Measurements from ENCODE around the gene WDFY2. TPM values are rescaled to one million over a fixed set of nuclear protein-coding genes. Genes with fewer than 3 reads are reported as not detected.

WDFY2 gene
- total RNA-seq, 1 experiment from 2014 or later, result 26.4 TPM

DNA sequence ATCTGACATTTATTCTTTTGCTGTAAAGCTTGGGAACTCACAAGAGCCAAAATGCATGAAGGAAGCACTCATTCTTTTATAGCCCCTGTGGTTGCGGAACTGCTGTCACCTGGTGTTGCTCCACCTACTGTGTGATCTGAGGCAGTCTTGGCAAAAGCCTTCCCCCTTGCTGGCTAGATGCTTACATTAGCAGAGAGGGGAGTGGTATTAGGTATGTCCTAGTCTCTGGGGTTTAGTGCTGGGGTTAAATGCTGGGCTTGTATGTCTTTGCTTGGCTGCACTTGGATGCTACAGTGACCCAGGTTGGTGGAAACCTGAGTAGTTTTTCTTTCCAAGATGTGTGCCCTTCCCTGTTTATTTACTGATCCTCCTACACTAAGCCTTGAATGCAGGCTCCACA is 99.3 kb downstream of the WDFY2 start:
- H3K9me3 ChIP-seq (ENCODE audit: control insufficient read depth, low read depth, low read length), result no peaks in the 10 kb centered on the region
- H2BK120ac ChIP-seq (ENCODE audit: low read depth, low read length, poor library complexity, severe bottlenecking), result no peak overlapping the region
- H2BK15ac ChIP-seq (ENCODE audit: low read depth, low read length), result no peak overlapping the region
- Mint-ChIP-seq H3K27me3 (ENCODE audit: low read depth) (no peaks in the 10 kb centered on the region), H3K36me3 (ENCODE audit: insufficient read depth in 1 of 3, low read depth in 3 of 3) (no peaks in the 10 kb centered on the region; a peak in 2 of 7 replicates), H3K27ac (no peak overlapping the region; a peak in 1 of 7 replicates), H3K4me3 (no peak overlapping the region), H3K4me1 (peaks cover 23 to 35% of the 10 kb centered on the region in 2 experiments), H3K9me3 (no peaks in the 10 kb centered on the region)
- no peaks in the 10 kb centered on the region for H3K27me3 ChIP-seq (ENCODE audit: insufficient read depth, low read length)
- H3K56ac ChIP-seq (ENCODE audit: insufficient read length, low read depth, low read length), result no peak overlapping the region
- no peaks in the 10 kb centered on the region for H3K23me2 ChIP-seq (ENCODE audit: insufficient read length, low read depth, low read length, poor library complexity, severe bottlenecking)
- no peak overlapping the region for H4K5ac ChIP-seq (ENCODE audit: insufficient read length, low read depth, low read length)
- no peak overlapping the region for H4K8ac ChIP-seq (replicated peaks; ENCODE audit: insufficient read length, low read depth, low read length)
- H2BK12ac ChIP-seq (ENCODE audit: insufficient read length, low read depth, low read length), result no peak overlapping the region
- H3K23ac ChIP-seq (ENCODE audit: insufficient read length, low read depth, low read length), result no peak overlapping the region
- H3K27ac ChIP-seq (ENCODE audit: insufficient read length, low read depth, low read length), result no peak overlapping the region
- H4K91ac ChIP-seq (ENCODE audit: insufficient read length, low read depth, low read length), result no peak overlapping the region
- H3K4me1 ChIP-seq (ENCODE audit: insufficient read depth, low read length), result no peaks in the 10 kb centered on the region; the same call in 1 of the 2 replicates
- TF ChIP-seq, protein P1, sequence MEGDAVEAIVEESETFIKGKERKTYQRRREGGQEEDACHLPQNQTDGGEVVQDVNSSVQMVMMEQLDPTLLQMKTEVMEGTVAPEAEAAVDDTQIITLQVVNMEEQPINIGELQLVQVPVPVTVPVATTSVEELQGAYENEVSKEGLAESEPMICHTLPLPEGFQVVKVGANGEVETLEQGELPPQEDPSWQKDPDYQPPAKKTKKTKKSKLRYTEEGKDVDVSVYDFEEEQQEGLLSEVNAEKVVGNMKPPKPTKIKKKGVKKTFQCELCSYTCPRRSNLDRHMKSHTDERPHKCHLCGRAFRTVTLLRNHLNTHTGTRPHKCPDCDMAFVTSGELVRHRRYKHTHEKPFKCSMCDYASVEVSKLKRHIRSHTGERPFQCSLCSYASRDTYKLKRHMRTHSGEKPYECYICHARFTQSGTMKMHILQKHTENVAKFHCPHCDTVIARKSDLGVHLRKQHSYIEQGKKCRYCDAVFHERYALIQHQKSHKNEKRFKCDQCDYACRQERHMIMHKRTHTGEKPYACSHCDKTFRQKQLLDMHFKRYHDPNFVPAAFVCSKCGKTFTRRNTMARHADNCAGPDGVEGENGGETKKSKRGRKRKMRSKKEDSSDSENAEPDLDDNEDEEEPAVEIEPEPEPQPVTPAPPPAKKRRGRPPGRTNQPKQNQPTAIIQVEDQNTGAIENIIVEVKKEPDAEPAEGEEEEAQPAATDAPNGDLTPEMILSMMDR (conservative IDR thresholded peaks at IDR 0.05), result no peak
- H3K9ac ChIP-seq (ENCODE audit: extremely low read depth, insufficient read length, low read length), result no peak overlapping the region
- H2AK5ac ChIP-seq (ENCODE audit: insufficient read length, low read length), result no peak overlapping the region
- H3K79me1 ChIP-seq (ENCODE audit: insufficient read depth, low read depth, low read length, poor library complexity, severe bottlenecking), result no peaks in the 10 kb centered on the region
- no peak overlapping the region for H2BK5ac ChIP-seq (ENCODE audit: insufficient read length, low read length)
- H3K14ac ChIP-seq (ENCODE audit: insufficient read depth, low read length), result no peak overlapping the region
- H3K79me2 ChIP-seq (ENCODE audit: insufficient read depth, low read length), result peaks cover 5% of the 10 kb centered on the region; the same call in 1 of the 2 replicates
- no peak for DNase-seq
- H3K4ac ChIP-seq (ENCODE audit: low read depth, low read length), result no peak overlapping the region
- no peak overlapping the region for H3T11ph ChIP-seq (ENCODE audit: low read length)
- H2BK20ac ChIP-seq (ENCODE audit: low read depth, low read length, poor library complexity, severe bottlenecking), result no peak overlapping the region
- H3K4me2 ChIP-seq (ENCODE audit: insufficient read depth, insufficient read length, low read length), result no peak overlapping the region
- no peaks in the 10 kb centered on the region for H4K20me1 ChIP-seq (ENCODE audit: control insufficient read depth, insufficient read depth, insufficient read length)
- no peak overlapping the region for H2AFZ ChIP-seq (ENCODE audit: low read length)
- H3K18ac ChIP-seq (ENCODE audit: insufficient read length, low read depth, low read length), result no peak overlapping the region
- no CpG with 5 or more reads among the region's 1 CpG for WGBS (ENCODE audit: extremely low coverage, insufficient read length, low lambda C conversion rate)
